A673 (cell line): Measurements from ENCODE around the gene MED14. TPM values are rescaled to one million over a fixed set of nuclear protein-coding genes. Genes with fewer than 3 reads are reported as not detected.

ENCODE experiments used
- BruUV-seq: library from RNA; stranded (reverse); fragments of 400-500 nt; replicated peaks from 2 replicates; lab custom pipeline; 2021; lab: Mats Ljungman, UMichigan
- CTCF ChIA-PET: fragments of 300-600 bp; sonication (Branson Sonifier 250); formaldehyde crosslinking; loops from one replicate; lab custom pipeline; 2022; ENCODE audit warnings: antibody characterized with exemption; lab: Charles Lee
- POLR2A ChIA-PET: fragments of 300-600 bp; sonication (Branson Sonifier 250); formaldehyde crosslinking; loops from one replicate; lab custom pipeline; 2022; ENCODE audit warnings: antibody characterized with exemption; ENCODE audit not compliant: low non-redundant PET; lab: Charles Lee
- DNase-seq: peaks from one replicate; pipeline ENCODE4 v3.0.0-alpha.2; 2015; ENCODE audit warnings: low spot score
- H3K27ac ChIP-seq: fragments of 200-600 bp; sonication (generic); 2 replicates; pipeline ENCODE4 v1.5.1; 2016; ENCODE audit warnings: mixed run types, low read depth, mild to moderate bottlenecking, mixed read lengths, antibody characterized with exemption, low read length; ENCODE audit not compliant: poor library complexity, severe bottlenecking
- H3K27me3 ChIP-seq: fragments of 200-600 bp; sonication (generic); replicated peaks from 2 replicates; pipeline ENCODE4 v1.6.1; 2017; ENCODE audit warnings: mixed run types, low read depth, mild to moderate bottlenecking, mixed read lengths, antibody characterized with exemption, low read length; ENCODE audit not compliant: insufficient read depth, poor library complexity
- H3K36me3 ChIP-seq: fragments of 200-600 bp; sonication (generic); 2 replicates; pipeline ENCODE4 v1.6.1; 2016; ENCODE audit warnings: mixed run types, mild to moderate bottlenecking, mixed read lengths, antibody characterized with exemption, low read length; ENCODE audit not compliant: insufficient read depth, poor library complexity, severe bottlenecking
- H3K4me1 ChIP-seq: fragments of 200-600 bp; sonication (generic); 2 replicates; pipeline ENCODE4 v1.6.1; 2017; ENCODE audit warnings: mixed run types, mild to moderate bottlenecking, mixed read lengths, antibody characterized with exemption, low read length; ENCODE audit not compliant: insufficient read depth, poor library complexity, severe bottlenecking
- H3K4me3 ChIP-seq: fragments of 200-600 bp; sonication (generic); 2 replicates; pipeline ENCODE4 v1.5.1; 2016; ENCODE audit warnings: low read depth, mixed run types, mild to moderate bottlenecking, mixed read lengths, low read length; ENCODE audit not compliant: poor library complexity, severe bottlenecking
- H3K9me3 ChIP-seq: fragments of 200-600 bp; sonication (generic); 2 replicates; pipeline ENCODE4 v1.6.1; 2016; ENCODE audit warnings: mixed run types, low read depth, mild to moderate bottlenecking, mixed read lengths, antibody characterized with exemption, low read length; ENCODE audit not compliant: poor library complexity, severe bottlenecking
- EZH2 ChIP-seq: fragments of 200-600 bp; sonication (generic); IDR thresholded peaks from 2 replicates; pipeline ENCODE4 v1.6.1; 2017; ENCODE audit warnings: borderline replicate concordance, low read depth, mild to moderate bottlenecking, mixed read lengths, antibody characterized with exemption, low read length; ENCODE audit not compliant: poor library complexity, severe bottlenecking
- intact Hi-C: fragments of 100-400 bp; cut with micrococcal nuclease; formaldehyde crosslinking; loops from one replicate; pipeline ENCODE4 v1.10.0; 2022; ENCODE audit not compliant: unreplicated experiment
- total RNA-seq: library from RNA; stranded (reverse); gene quantifications from 2 replicates; pipeline ENCODE4 v1.2.3, GENCODE V29; 2021
- TF ChIP-seq, protein P1 (sequence below): fragments of 300-800, 200-600 bp; sonication (generic); conservative IDR thresholded peaks from 2 replicates; pipeline ENCODE4 v1.5.1; 2017; ENCODE audit warnings: low read depth, mild to moderate bottlenecking, antibody characterized with exemption, low read length, moderate library complexity, mixed read lengths

MED14 gene
- total RNA-seq, 1 experiment from 2014 or later = 59.1 TPM

DNA sequence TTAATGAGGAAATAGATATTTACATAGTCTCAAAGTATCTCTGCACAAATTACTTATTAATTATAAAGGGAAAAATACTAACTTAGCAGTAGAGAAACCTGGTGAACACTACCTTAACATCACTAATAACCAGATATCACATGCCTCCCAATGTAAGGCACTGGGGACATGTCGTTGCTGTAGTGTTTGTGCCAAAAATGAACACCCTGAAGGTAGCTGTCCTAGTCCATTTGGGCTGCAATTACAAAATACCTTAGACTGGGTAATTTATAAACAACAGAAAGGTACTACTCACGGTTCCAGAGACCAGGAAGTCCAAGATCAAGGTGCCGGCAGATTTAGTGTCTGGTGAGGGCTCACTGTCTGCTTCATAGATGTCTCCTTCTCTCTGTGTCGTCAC, 122.8 kb downstream of the MED14 start:
- Histone ChIP-seq H3K4me3 (no peak overlapping the region), H3K27me3 (no peaks in the 10 kb centered on the region), H3K36me3 (no peaks in the 10 kb centered on the region), H3K9me3 (no peaks in the 10 kb centered on the region), H3K27ac (no peak overlapping the region), H3K4me1 (no peaks in the 10 kb centered on the region)
- DNase-seq = no peak
- TF ChIP-seq, protein P1, sequence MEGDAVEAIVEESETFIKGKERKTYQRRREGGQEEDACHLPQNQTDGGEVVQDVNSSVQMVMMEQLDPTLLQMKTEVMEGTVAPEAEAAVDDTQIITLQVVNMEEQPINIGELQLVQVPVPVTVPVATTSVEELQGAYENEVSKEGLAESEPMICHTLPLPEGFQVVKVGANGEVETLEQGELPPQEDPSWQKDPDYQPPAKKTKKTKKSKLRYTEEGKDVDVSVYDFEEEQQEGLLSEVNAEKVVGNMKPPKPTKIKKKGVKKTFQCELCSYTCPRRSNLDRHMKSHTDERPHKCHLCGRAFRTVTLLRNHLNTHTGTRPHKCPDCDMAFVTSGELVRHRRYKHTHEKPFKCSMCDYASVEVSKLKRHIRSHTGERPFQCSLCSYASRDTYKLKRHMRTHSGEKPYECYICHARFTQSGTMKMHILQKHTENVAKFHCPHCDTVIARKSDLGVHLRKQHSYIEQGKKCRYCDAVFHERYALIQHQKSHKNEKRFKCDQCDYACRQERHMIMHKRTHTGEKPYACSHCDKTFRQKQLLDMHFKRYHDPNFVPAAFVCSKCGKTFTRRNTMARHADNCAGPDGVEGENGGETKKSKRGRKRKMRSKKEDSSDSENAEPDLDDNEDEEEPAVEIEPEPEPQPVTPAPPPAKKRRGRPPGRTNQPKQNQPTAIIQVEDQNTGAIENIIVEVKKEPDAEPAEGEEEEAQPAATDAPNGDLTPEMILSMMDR = no peak
- TF ChIP-seq EZH2 = no peak
- no TSS peak for BruUV-seq
- CTCF ChIA-PET = interaction anchor here (0.6 kb wide), 1 partner anchor 69 kb away, joined by 4 read pairs; no protein-coding TSS in a partner anchor
- intact Hi-C loops = no loop called here
- POLR2A ChIA-PET = no interaction called here

GRCh38 chrX:40607381-40607780, 128.0 kb downstream of the MED14 start:
- H3K36me3 ChIP-seq = no peaks in the 10 kb centered on the region
- no TSS peak for BruUV-seq
- H3K9me3 ChIP-seq = no peaks in the 10 kb centered on the region
- DNase-seq = no peak
- H3K4me3 ChIP-seq = no peak overlapping the region
- no peak overlapping the region for H3K27ac ChIP-seq
- intact Hi-C loops = no loop called here
- H3K27me3 ChIP-seq = no peaks in the 10 kb centered on the region
- POLR2A ChIA-PET = no interaction called here
- TF ChIP-seq EZH2 = no peak
- TF ChIP-seq, protein P1 = no peak
- H3K4me1 ChIP-seq = no peaks in the 10 kb centered on the region
- CTCF ChIA-PET = no interaction called here

DNA sequence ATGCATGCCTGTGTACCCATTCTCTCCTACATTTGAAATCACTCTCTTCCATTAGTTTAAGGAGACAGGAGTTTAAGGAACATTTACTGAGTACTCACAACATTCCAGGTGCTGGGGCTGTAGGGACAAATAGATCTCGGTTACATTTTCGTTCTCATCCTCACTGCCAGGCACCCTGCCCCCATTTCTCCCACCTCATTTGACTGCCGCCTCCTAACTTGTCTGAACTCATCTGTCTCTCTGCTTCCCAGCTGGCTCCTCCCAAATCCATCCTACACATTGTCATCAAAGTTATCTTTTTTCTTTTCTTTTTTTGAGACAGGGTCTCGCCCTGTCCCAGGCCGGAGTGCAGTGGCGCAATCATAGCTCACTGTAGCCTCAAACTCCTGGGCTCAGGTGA, 131.9 kb downstream of the MED14 start:
- H3K4me1 ChIP-seq = no peaks in the 10 kb centered on the region
- H3K27ac ChIP-seq = no peak overlapping the region
- ChIA-PET CTCF (no interaction called here), POLR2A (no interaction called here)
- no peaks in the 10 kb centered on the region for H3K27me3 ChIP-seq
- no peaks in the 10 kb centered on the region for H3K9me3 ChIP-seq
- intact Hi-C loops = no loop called here
- no peak for DNase-seq
- peaks cover 7% of the 10 kb centered on the region for H3K36me3 ChIP-seq
- no TSS peak for BruUV-seq
- no peak for TF ChIP-seq EZH2
- TF ChIP-seq, protein P1 = no peak
- H3K4me3 ChIP-seq = no peak overlapping the region

Other genes with a start within 250 kb of the MED14 start
- 72.9 and 73.8 TPM in 2 replicates for gene ATP6AP2, start 154.6 kb downstream of the MED14 start, total RNA-seq
- not detected in 2 replicates for gene MPC1L, start 112.1 kb downstream of the MED14 start, total RNA-seq
- 8.1 and 10.1 TPM in 2 replicates for gene CXorf38, start 88.0 kb downstream of the MED14 start, total RNA-seq